Tibial nerve (tissue), 4 donors: ENCODE data around the gene MAP4K4. TPM values are rescaled to one million over a fixed set of nuclear protein-coding genes. Genes with fewer than 3 reads are reported as not detected.

Experiments
- DNase-seq, 2 donors: peaks; one replicate each; pipeline ENCODE4 v3.0.0-alpha.2; 2019; ENCODE audit warnings: low spot score in 2 of 2
- H3K27ac ChIP-seq, 4 donors: fragments of 200-600 bp; sonication (generic) in 3 of 4; one replicate each; pipeline ENCODE4 v1.5.1; 2017 to 2019; ENCODE audit warnings: mild to moderate bottlenecking in 1 of 4
- H3K27me3 ChIP-seq, 2 donors: fragments of 200-600 bp; sonication (generic) in 1 of 2; one replicate each; pipeline versions ENCODE4 v1.5.1 to v1.6.0; 2017 to 2019
- H3K36me3 ChIP-seq, 3 donors: fragments of 200-600 bp; sonication (generic); one replicate each; pipeline ENCODE4 v1.5.1; 2018 to 2019
- H3K4me1 ChIP-seq, 4 donors: fragments of 200-600 bp; sonication (generic) in 3 of 4; one replicate each; pipeline ENCODE4 v1.5.1; 2017 to 2019
- H3K4me3 ChIP-seq, 4 donors: fragments of 200-600 bp; sonication (generic) in 3 of 4; one replicate each; pipeline ENCODE4 v1.5.1; 2017 to 2019; ENCODE audit warnings: mild to moderate bottlenecking in 1 of 4, moderate library complexity in 1 of 4
- H3K9me3 ChIP-seq, 4 donors: fragments of 200-600 bp; sonication (generic) in 3 of 4; one replicate each; pipeline ENCODE4 v1.5.1; 2017 to 2019
- CTCF ChIP-seq, 5 experiments: fragments of 200-600 bp in 3 of 5; fragments of 450-650 bp in 2 of 5; sonication (generic) in 3 of 5; IDR thresholded peaks; one replicate each; pipeline ENCODE4 v1.5.1; 2016 to 2019; ENCODE audit warnings: antibody characterized with exemption in 5 of 5, mild to moderate bottlenecking in 3 of 5, moderate library complexity in 2 of 5
- EP300 ChIP-seq, 2 donors: sonication (generic); formaldehyde crosslinking; IDR thresholded peaks; one replicate each; pipeline ENCODE4 v1.6.1; 2017; ENCODE audit warnings: antibody characterized with exemption in 2 of 2, mild to moderate bottlenecking in 1 of 2
- POLR2A ChIP-seq, 2 donors: fragments of 450-650 bp; IDR thresholded peaks; one replicate each; pipeline ENCODE4 v1.6.1; 2017; ENCODE audit warnings: antibody characterized with exemption in 2 of 2, mild to moderate bottlenecking in 2 of 2, moderate library complexity in 2 of 2
- WGBS, 2 donors: methylation state at CpG; one replicate each; pipeline ENCODE4 v1.1.5; 2018; 5-methylcytosine and 5-hydroxymethylcytosine counted together
- total RNA-seq, 4 donors: library from RNA; depleted of rRNA; stranded (reverse); fragments of >200 nt; gene quantifications; one replicate each; pipeline ENCODE4 v1.1.0, GENCODE V29; 2016

Gene MAP4K4
- total RNA-seq, 4 donors from 2014 or later: 78.0 to 85.7 (median 84.4) TPM

- DNase-seq: no peak
- Histone ChIP-seq H3K4me3 (no peak overlapping the region), H3K36me3 (peaks cover 0 to 28% (median under 1%) of the 10 kb centered on the region in 3 donors), H3K9me3 (no peaks in the 10 kb centered on the region), H3K27ac (peak overlapping the region in 3 of 4 donors; percentile 43 to 74 (median 69)), H3K27me3 (no peaks in the 10 kb centered on the region), H3K4me1 (peaks cover 0 to 58% (median 18%) of the 10 kb centered on the region in 4 donors)
- WGBS, 2 donors: 75 to 78% methylated on average over 5 of the region's 5 CpGs
- TF ChIP-seq POLR2A (IDR thresholded peaks at IDR 0.05) (no peak), EP300 (IDR thresholded peaks at IDR 0.05) (no peak), CTCF (IDR thresholded peaks at IDR 0.05) (no peak)
Measured at GRCh38 chr2:101830555-101830954, 133.0 kb downstream of the MAP4K4 start.

- Histone ChIP-seq H3K9me3 (no peaks in the 10 kb centered on the region), H3K36me3 (peaks cover 0 to 36% (median 2%) of the 10 kb centered on the region in 3 donors), H3K27ac (peak overlapping the region; percentile 9 to 74 (median 56)), H3K4me3 (no peak overlapping the region), H3K4me1 (peaks cover 0 to 57% (median 17%) of the 10 kb centered on the region in 4 donors), H3K27me3 (no peaks in the 10 kb centered on the region)
- WGBS, 2 donors: 50 to 64% methylated on average over 5 of the region's 5 CpGs
- peak in 1 of 2 donors; percentile 51 for TF ChIP-seq EP300 (IDR thresholded peaks at IDR 0.05)
- TF ChIP-seq CTCF (IDR thresholded peaks at IDR 0.05): peak; percentile 60 to 82 (median 75)
- no peak for TF ChIP-seq POLR2A (IDR thresholded peaks at IDR 0.05)
- peak; percentile 65 to 91 for DNase-seq
Measured at GRCh38 chr2:101831351-101831865, 133.9 kb downstream of the MAP4K4 start.

- no peak for DNase-seq
- Histone ChIP-seq H3K4me1 (peaks cover 0 to 50% (median 14%) of the 10 kb centered on the region in 4 donors), H3K27me3 (no peaks in the 10 kb centered on the region), H3K27ac (peak overlapping the region in 2 of 4 donors; percentile 43 to 69), H3K36me3 (peaks cover 0 to 42% (median 2%) of the 10 kb centered on the region in 3 donors), H3K4me3 (no peak overlapping the region), H3K9me3 (no peaks in the 10 kb centered on the region)
- TF ChIP-seq POLR2A (IDR thresholded peaks at IDR 0.05): no peak
- TF ChIP-seq CTCF (IDR thresholded peaks at IDR 0.05): peak in 4 of 5 experiments; percentile 16 to 32 (median 24)
- no peak for TF ChIP-seq EP300 (IDR thresholded peaks at IDR 0.05)
- WGBS, 2 donors: 68 to 72% methylated on average over 1 of the region's 1 CpG
Measured at GRCh38 chr2:101832114-101832513, 134.6 kb downstream of the MAP4K4 start.

GRCh38 chr2:101833890-101834523 lies 136.5 kb downstream of the MAP4K4 start:
- WGBS, 2 donors: 85 to 89% methylated on average over 4 of the region's 4 CpGs
- H3K9me3 ChIP-seq: no peaks in the 10 kb centered on the region
- H3K27me3 ChIP-seq: no peaks in the 10 kb centered on the region
- H3K36me3 ChIP-seq: peaks cover 0 to 50% (median 2%) of the 10 kb centered on the region in 3 donors
- DNase-seq: no peak
- H3K4me3 ChIP-seq: no peak overlapping the region
- H3K4me1 ChIP-seq: peaks cover 0 to 31% (median 2%) of the 10 kb centered on the region in 4 donors
- no peak for TF ChIP-seq EP300 (IDR thresholded peaks at IDR 0.05)
- no peak for TF ChIP-seq CTCF (IDR thresholded peaks at IDR 0.05)
- no peak for TF ChIP-seq POLR2A (IDR thresholded peaks at IDR 0.05)
- no peak overlapping the region for H3K27ac ChIP-seq

GRCh38 chr2:101837354-101837753 lies 139.8 kb downstream of the MAP4K4 start:
- no peak for TF ChIP-seq CTCF (IDR thresholded peaks at IDR 0.05)
- no peak for TF ChIP-seq EP300 (IDR thresholded peaks at IDR 0.05)
- TF ChIP-seq POLR2A (IDR thresholded peaks at IDR 0.05): no peak
- WGBS, 2 donors: 45 to 48% methylated on average over 3 of the region's 3 CpGs
- Histone ChIP-seq H3K36me3 (peaks cover 5 to 65% (median 8%) of the 10 kb centered on the region in 3 donors), H3K27ac (peak overlapping the region in 2 of 4 donors; percentile 26 to 44), H3K27me3 (no peaks in the 10 kb centered on the region), H3K9me3 (no peaks in the 10 kb centered on the region), H3K4me3 (no peak overlapping the region), H3K4me1 (peaks cover 0 to 6% (median under 1%) of the 10 kb centered on the region in 4 donors)
- DNase-seq: no peak
